Common myeloid progenitor, CD34-positive (primary cell): ENCODE results near the gene SYNDIG1.

ENCODE experiments used
- CTCF ChIA-PET: fragments of 350-600 bp; sonication (Branson Sonifier 250); formaldehyde crosslinking; loops from one replicate; lab custom pipeline; 2021; ENCODE audit warnings: antibody characterized with exemption; lab: Charles Lee
- POLR2A ChIA-PET: fragments of 350-600 bp; sonication (Branson Sonifier 250); formaldehyde crosslinking; loops from one replicate; lab custom pipeline; 2021; ENCODE audit warnings: antibody characterized with exemption; lab: Charles Lee
- DNase-seq, 3 donors: peaks; one replicate each; pipeline versions ENCODE4 v3.0.0 to v3.0.0-alpha.2; 2013
- H3K27ac ChIP-seq, 2 experiments: 1 replicate in 1 of 2; 2 replicates in 1 of 2; pipeline ENCODE4 v1.7.0; 2013; ENCODE audit warnings: inconsistent platforms in 2 of 2, low read length in 2 of 2, mild to moderate bottlenecking in 2 of 2, low read depth in 1 of 2, moderate library complexity in 1 of 2; ENCODE audit not compliant: severe bottlenecking in 2 of 2, insufficient read depth in 1 of 2, poor library complexity in 1 of 2
- H3K27me3 ChIP-seq, 5 experiments: replicated peaks in 2 of 5; 1 replicate in 3 of 5; 2 replicates in 2 of 5; pipeline versions ENCODE4 v1.6.1 to v1.7.0; 2013; ENCODE audit warnings: low read length in 4 of 5, mild to moderate bottlenecking in 2 of 5, moderate library complexity in 2 of 5, inconsistent platforms in 1 of 5; ENCODE audit not compliant: insufficient read depth in 5 of 5, control insufficient read depth in 4 of 5
- H3K36me3 ChIP-seq, 4 experiments: 1 replicate in 2 of 4; 2 replicates in 2 of 4; pipeline versions ENCODE4 v1.6.1 to v1.7.0; 2013; ENCODE audit warnings: low read length in 3 of 4, control low read depth in 1 of 4, mild to moderate bottlenecking in 1 of 4; ENCODE audit not compliant: control insufficient read depth in 4 of 4, insufficient read depth in 4 of 4
- H3K4me1 ChIP-seq, 4 experiments: 1 replicate in 3 of 4; 2 replicates in 1 of 4; pipeline versions ENCODE4 v1.6.1 to v1.7.1; 2013; ENCODE audit warnings: low read length in 3 of 4, mild to moderate bottlenecking in 3 of 4, control low read depth in 1 of 4, inconsistent platforms in 1 of 4, moderate library complexity in 1 of 4; ENCODE audit not compliant: control insufficient read depth in 4 of 4, insufficient read depth in 4 of 4; ENCODE audit errors: control extremely low read depth in 1 of 4
- H3K4me3 ChIP-seq, 7 experiments: 1 replicate in 4 of 7; 2 replicates in 3 of 7; pipeline versions ENCODE4 v1.5.1 to v1.7.0; 2013; ENCODE audit warnings: mild to moderate bottlenecking in 7 of 7, low read length in 6 of 7, moderate library complexity in 6 of 7, inconsistent platforms in 2 of 7, low read depth in 2 of 7, control low read depth in 1 of 7; ENCODE audit not compliant: insufficient read depth in 4 of 7, control insufficient read depth in 1 of 7; ENCODE audit errors: extremely low read depth in 1 of 7
- H3K9me3 ChIP-seq, 5 experiments: 1 replicate in 4 of 5; 2 replicates in 1 of 5; pipeline versions ENCODE4 v1.6.1 to v1.7.1; 2013; ENCODE audit warnings: low read length in 4 of 5, mild to moderate bottlenecking in 2 of 5, inconsistent platforms in 1 of 5, low read depth in 1 of 5, moderate library complexity in 1 of 5; ENCODE audit not compliant: control insufficient read depth in 4 of 5, insufficient read depth in 2 of 5; ENCODE audit errors: control extremely low read depth in 1 of 5
- WGBS: methylation state at CpG from one replicate; pipeline ENCODE4 v1.1.5; 2013; ENCODE audit not compliant: insufficient coverage; 5-methylcytosine and 5-hydroxymethylcytosine counted together

The SYNDIG1 gene

GRCh38 chr20:24632581-24632980 is 163.2 kb downstream of the SYNDIG1 start:
- Histone ChIP-seq H3K4me1 (peaks cover 12 to 51% (median 36%) of the 10 kb centered on the region in 4 experiments), H3K27ac (no peak overlapping the region), H3K9me3 (no peaks in the 10 kb centered on the region), H3K27me3 (no peaks in the 10 kb centered on the region), H3K36me3 (no peaks in the 10 kb centered on the region), H3K4me3 (no peak overlapping the region)
- CTCF ChIA-PET, result no interaction called here
- no peak for DNase-seq
- POLR2A ChIA-PET, result no interaction called here
- WGBS, result 83% methylated on average over 1 of the region's 7 CpGs

GRCh38 chr20:24633026-24633425 is 163.6 kb downstream of the SYNDIG1 start:
- 95% methylated on average over 12 of the region's 12 CpGs for WGBS
- Histone ChIP-seq H3K4me3 (no peak overlapping the region), H3K4me1 (peaks cover 12 to 47% (median 31%) of the 10 kb centered on the region in 4 experiments), H3K9me3 (no peaks in the 10 kb centered on the region), H3K36me3 (no peaks in the 10 kb centered on the region), H3K27me3 (no peaks in the 10 kb centered on the region), H3K27ac (no peak overlapping the region)
- ChIA-PET POLR2A (no interaction called here), CTCF (no interaction called here)
- DNase-seq, result no peak

GRCh38 chr20:24633521-24633920 is 164.1 kb downstream of the SYNDIG1 start:
- H3K36me3 ChIP-seq, result no peaks in the 10 kb centered on the region
- no peak overlapping the region for H3K27ac ChIP-seq
- WGBS, result 96% methylated on average over 9 of the region's 10 CpGs
- ChIA-PET CTCF (interaction anchor here (2.5 kb wide), 1 partner anchor 149 kb away, joined by 10 read pairs; no protein-coding TSS in a partner anchor), POLR2A (no interaction called here)
- no peak overlapping the region for H3K4me3 ChIP-seq
- H3K4me1 ChIP-seq, result peaks cover 7 to 42% (median 26%) of the 10 kb centered on the region in 4 experiments
- DNase-seq, result no peak
- no peaks in the 10 kb centered on the region for H3K27me3 ChIP-seq
- no peaks in the 10 kb centered on the region for H3K9me3 ChIP-seq

GRCh38 chr20:24634855-24635254 is 165.4 kb downstream of the SYNDIG1 start:
- Histone ChIP-seq H3K27me3 (no peaks in the 10 kb centered on the region), H3K4me3 (peak overlapping the region in 1 of 7 experiments; percentile 19), H3K9me3 (no peaks in the 10 kb centered on the region), H3K27ac (no peak overlapping the region), H3K36me3 (no peaks in the 10 kb centered on the region), H3K4me1 (peaks cover 2 to 28% (median 13%) of the 10 kb centered on the region in 4 experiments)
- peak; percentile 53 to 88 (median 83) for DNase-seq
- ChIA-PET CTCF (interaction anchor here (2.5 kb wide), 2 partner anchors 11 to 147 kb away, joined by 8 to 10 read pairs; no protein-coding TSS in a partner anchor), POLR2A (no interaction called here)
- whole genome bisulfite sequencing, result 29% methylated on average over 9 of the region's 9 CpGs

GRCh38 chr20:24636626-24637025 is 167.2 kb downstream of the SYNDIG1 start:
- ChIA-PET POLR2A (no interaction called here), CTCF (interaction anchor here (1.1 to 1.3 kb wide), 2 partner anchors 17 to 577 kb away, joined by 3 read pairs; no protein-coding TSS in a partner anchor)
- no peaks in the 10 kb centered on the region for H3K27me3 ChIP-seq
- no peak overlapping the region for H3K4me3 ChIP-seq
- H3K27ac ChIP-seq, result no peak overlapping the region
- no peaks in the 10 kb centered on the region for H3K9me3 ChIP-seq
- no CpG with 5 or more reads among the region's 2 CpGs for WGBS
- peaks cover 0 to 19% (median 10%) of the 10 kb centered on the region in 4 experiments for H3K4me1 ChIP-seq
- DNase-seq, result no peak
- H3K36me3 ChIP-seq, result no peaks in the 10 kb centered on the region

- WGBS, result 56% methylated on average over 3 of the region's 4 CpGs
- peaks cover 0 to 19% (median 10%) of the 10 kb centered on the region in 4 experiments for H3K4me1 ChIP-seq
- no peak overlapping the region for H3K27ac ChIP-seq
- no peak for DNase-seq
- no peaks in the 10 kb centered on the region for H3K27me3 ChIP-seq
- no peaks in the 10 kb centered on the region for H3K36me3 ChIP-seq
- CTCF ChIA-PET, result interaction anchor here (1.3 kb wide), 1 partner anchor 17 kb away, joined by 3 read pairs; no protein-coding TSS in a partner anchor
- no peaks in the 10 kb centered on the region for H3K9me3 ChIP-seq
- POLR2A ChIA-PET, result no interaction called here
- H3K4me3 ChIP-seq, result no peak overlapping the region
Observed at GRCh38 chr20:24637087-24637486, 167.7 kb downstream of the SYNDIG1 start.

- Histone ChIP-seq H3K27me3 (no peaks in the 10 kb centered on the region), H3K9me3 (no peaks in the 10 kb centered on the region), H3K4me3 (no peak overlapping the region), H3K27ac (no peak overlapping the region), H3K4me1 (peaks cover 0 to 19% (median 10%) of the 10 kb centered on the region in 4 experiments), H3K36me3 (no peaks in the 10 kb centered on the region)
- POLR2A ChIA-PET, result no interaction called here
- DNase-seq, result no peak
- WGBS, result 81% methylated on average over 3 of the region's 6 CpGs
- CTCF ChIA-PET, result no interaction called here
Observed at GRCh38 chr20:24637941-24638340, 168.5 kb downstream of the SYNDIG1 start.
